NCI-H446 (cell line): ENCODE measurements around the gene UBE2F.

ENCODE experiments used
- DNase-seq, 2 experiments: peaks; one replicate each; lab custom pipeline; 2025; lab: John Stamatoyannopoulos, UW

The UBE2F gene

GRCh38 chr2:238080518-238080917, 113.7 kb downstream of the UBE2F start:
- DNase-seq: no peak

- DNase-seq: no peak
Observed at GRCh38 chr2:238081150-238081549, 114.3 kb downstream of the UBE2F start.

- no peak for DNase-seq
Observed at GRCh38 chr2:238081561-238081960, 114.7 kb downstream of the UBE2F start.

- no peak for DNase-seq
Observed at GRCh38 chr2:238082151-238082550, 115.3 kb downstream of the UBE2F start.

- no peak for DNase-seq
Observed at GRCh38 chr2:238082827-238083226, 116.0 kb downstream of the UBE2F start.

GRCh38 chr2:238083919-238084318, 117.1 kb downstream of the UBE2F start:
- no peak for DNase-seq

GRCh38 chr2:238084761-238085160, 117.9 kb downstream of the UBE2F start:
- DNase-seq: no peak

GRCh38 chr2:238085899-238086298, 119.1 kb downstream of the UBE2F start:
- DNase-seq: no peak

- no peak for DNase-seq
Observed at GRCh38 chr2:238087211-238087610, 120.4 kb downstream of the UBE2F start.

- no peak for DNase-seq
Observed at GRCh38 chr2:238090887-238091286, 124.1 kb downstream of the UBE2F start.

- no peak for DNase-seq
Observed at GRCh38 chr2:238091436-238092060, 124.7 kb downstream of the UBE2F start.
